Liver (tissue), 9 donors: ENCODE measurements around the gene FIBP. TPM values are rescaled to one million over a fixed set of nuclear protein-coding genes. Genes with fewer than 3 reads are reported as not detected.
A peak's percentile ranks its signal among the peaks of the same experiment; 100 is the strongest.

Experiments
- DNase-seq: peaks from one replicate; pipeline ENCODE4 v3.0.0-alpha.2; 2017; ENCODE audit warnings: low spot score
- H3K27ac ChIP-seq, 2 donors: one replicate each; pipeline ENCODE4 v1.7.0; 2013; ENCODE audit warnings: inconsistent platforms in 2 of 2, low read length in 2 of 2, control low read depth in 1 of 2, low read depth in 1 of 2, mild to moderate bottlenecking in 1 of 2
- H3K27me3 ChIP-seq, 4 donors: one replicate each; pipeline versions ENCODE4 v1.6.1 to v1.7.0; 2013; ENCODE audit warnings: low read length in 3 of 4, inconsistent platforms in 1 of 4, mild to moderate bottlenecking in 1 of 4, moderate library complexity in 1 of 4; ENCODE audit not compliant: control insufficient read depth in 4 of 4, insufficient read depth in 4 of 4
- H3K36me3 ChIP-seq, 4 donors: one replicate each; pipeline versions ENCODE4 v1.6.1 to v1.7.0; 2013; ENCODE audit warnings: low read length in 3 of 4, mild to moderate bottlenecking in 3 of 4, low read depth in 1 of 4, moderate library complexity in 1 of 4; ENCODE audit not compliant: control insufficient read depth in 4 of 4, insufficient read depth in 3 of 4
- H3K4me1 ChIP-seq, 4 donors: one replicate each; pipeline versions ENCODE4 v1.6.1 to v1.7.0; 2013; ENCODE audit warnings: low read length in 3 of 4, mild to moderate bottlenecking in 3 of 4, moderate library complexity in 1 of 4; ENCODE audit not compliant: control insufficient read depth in 4 of 4, insufficient read depth in 4 of 4
- H3K4me3 ChIP-seq, 3 donors: one replicate each; pipeline versions ENCODE4 v1.6.1 to v1.7.0; 2013; ENCODE audit warnings: low read length in 3 of 3, control low read depth in 1 of 3, low read depth in 1 of 3, mild to moderate bottlenecking in 1 of 3
- H3K9ac ChIP-seq, 2 donors: one replicate each; pipeline ENCODE4 v1.7.0; 2013; ENCODE audit warnings: low read length in 2 of 2, mild to moderate bottlenecking in 2 of 2, moderate library complexity in 2 of 2, control low read depth in 1 of 2, low read depth in 1 of 2
- H3K9me3 ChIP-seq, 4 donors: one replicate each; pipeline versions ENCODE4 v1.6.1 to v1.7.0; 2013; ENCODE audit warnings: low read length in 3 of 4; ENCODE audit not compliant: control insufficient read depth in 4 of 4
- ATF3 ChIP-seq: IDR thresholded peaks from 2 replicates; pipeline ENCODE4 v1.6.1; 2016; ENCODE audit warnings: antibody characterized with exemption
- CTCF ChIP-seq: fragments of 150-350 bp; IDR thresholded peaks from 2 replicates; pipeline ENCODE4 v1.5.1; 2017; ENCODE audit warnings: improper control_type of control experiment, low read depth, low read length; ENCODE audit not compliant: missing input control
- EGR1 ChIP-seq, 2 donors: IDR thresholded peaks; 2 replicates each; pipeline ENCODE4 v1.6.1; 2016 to 2018; ENCODE audit warnings: antibody characterized with exemption in 2 of 2, low read depth in 2 of 2
- FOXA1 ChIP-seq: IDR thresholded peaks from 2 replicates; pipeline ENCODE4 v1.6.1; 2016; ENCODE audit warnings: antibody characterized with exemption
- GABPA ChIP-seq, 2 donors: IDR thresholded peaks in 1 of 2; conservative IDR thresholded peaks in 1 of 2; 2 replicates each; pipeline ENCODE4 v1.6.1; 2016; ENCODE audit warnings: antibody characterized with exemption in 2 of 2, mild to moderate bottlenecking in 1 of 2, moderate library complexity in 1 of 2
- HNF4A ChIP-seq, 2 donors: conservative IDR thresholded peaks; 2 replicates each; pipeline ENCODE4 v1.6.1; 2016; ENCODE audit warnings: antibody characterized with exemption in 2 of 2, mild to moderate bottlenecking in 2 of 2
- JUND ChIP-seq, 2 donors: IDR thresholded peaks; 2 replicates each; pipeline ENCODE4 v1.6.1; 2016; ENCODE audit warnings: antibody characterized with exemption in 2 of 2
- MAX ChIP-seq: IDR thresholded peaks from 2 replicates; pipeline ENCODE4 v1.6.1; 2016; ENCODE audit warnings: antibody characterized with exemption
- RAD21 ChIP-seq, 2 donors: IDR thresholded peaks; 2 replicates each; pipeline ENCODE4 v1.6.1; 2016; ENCODE audit warnings: antibody characterized with exemption in 2 of 2, mild to moderate bottlenecking in 2 of 2
- REST ChIP-seq: IDR thresholded peaks from 2 replicates; pipeline ENCODE4 v1.6.1; 2016; ENCODE audit warnings: antibody characterized with exemption, mild to moderate bottlenecking
- SP1 ChIP-seq: IDR thresholded peaks from 2 replicates; pipeline ENCODE4 v1.6.1; 2018; ENCODE audit warnings: antibody characterized with exemption, mild to moderate bottlenecking
- TAF1 ChIP-seq: conservative IDR thresholded peaks from 2 replicates; pipeline ENCODE4 v1.6.1; 2016; ENCODE audit warnings: antibody characterized with exemption, mild to moderate bottlenecking
- YY1 ChIP-seq: IDR thresholded peaks from 2 replicates; pipeline ENCODE4 v1.6.1; 2016; ENCODE audit warnings: antibody characterized with exemption, mild to moderate bottlenecking
- ZBTB33 ChIP-seq: IDR thresholded peaks from 2 replicates; pipeline ENCODE4 v1.6.1; 2016; ENCODE audit warnings: antibody characterized with exemption
- WGBS: extraction: QIAGEN DNeasy Blood & Tissue Kit; methylation state at CpG from one replicate; pipeline ENCODE4 v1.1.7; 2013; 5-methylcytosine and 5-hydroxymethylcytosine counted together
- polyA plus RNA-seq, 2 donors: library from polyadenylated mRNA; stranded (reverse) in 1 of 2; unstranded in 1 of 2; fragments of 200-250 nt in 1 of 2; fragments of >200 nt in 1 of 2; fragmentation: Nextera tagmentation in 1 of 2; extraction: Ambion mirVana in 1 of 2; gene quantifications; one replicate each; pipeline versions ENCODE4 v1.2.1 to v1.2.3, GENCODE V29; 2013 to 2015
- total RNA-seq, 2 donors: library from RNA; depleted of rRNA; stranded (reverse); fragments of >200 nt; gene quantifications; one replicate each; pipeline ENCODE4 v1.2.3, GENCODE V29; 2014
- donor health status: healthy.
- donor health status: healthy.
- donor health status: healthy.
- donor health status: healthy.
- donor health status: healthy.

FIBP gene
- total and polyA plus RNA-seq, 4 donors = 23.7 to 45.4 (median 29.1) TPM

- H3K9me3 ChIP-seq = no peaks in the 10 kb centered on the region
- peak overlapping the region; percentile 46 to 84 (median 59) for H3K4me3 ChIP-seq
- H3K9ac ChIP-seq = peak overlapping the region; percentile 4 to 84
- peaks cover 10 to 48% (median 32%) of the 10 kb centered on the region in 4 donors for H3K4me1 ChIP-seq
- no peaks in the 10 kb centered on the region for H3K27me3 ChIP-seq
- no peak for DNase-seq
- TF ChIP-seq JUND (IDR thresholded peaks at IDR 0.05) = peak in 1 of 2 donors; percentile 9
- no peak for TF ChIP-seq CTCF
- peaks cover 11 to 32% (median 24%) of the 10 kb centered on the region in 4 donors for H3K36me3 ChIP-seq
- WGBS = 1% methylated on average over 10 of the region's 10 CpGs
- peak overlapping the region; percentile 81 to 96 for H3K27ac ChIP-seq
These were observed 29.6 kb downstream of the FIBP start for GRCh38 chr11:65858681-65859087.

GRCh38 chr11:65857853-65858680, 30.2 kb downstream of the FIBP start, which contains the start of gene CFL1:
CFL1 (minus strand) TSS chr11:65858180; CDS start chr11:65858099, 81 bp downstream.
- H3K9me3 ChIP-seq = no peaks in the 10 kb centered on the region
- WGBS = under 1% methylated on average over 92 of the region's 92 CpGs
- peak within 1 kb of the TSS; percentile 68 to 96 (median 91) for H3K4me3 ChIP-seq
- peaks cover 8 to 36% (median 23%) of the 10 kb centered on the region in 4 donors for H3K36me3 ChIP-seq
- peak; percentile 73 for TF ChIP-seq REST
- TF ChIP-seq JUND (IDR thresholded peaks at IDR 0.05) = peak in 1 of 2 donors; percentile 17
- no peak for TF ChIP-seq ATF3
- TF ChIP-seq TAF1 = peak; percentile 98
- TF ChIP-seq MAX = peak; percentile 20
- peak; percentile 59 for TF ChIP-seq FOXA1
- TF ChIP-seq HNF4A (conservative IDR thresholded peaks at IDR 0.05) = no peak
- TF ChIP-seq SP1 = peak; percentile 87
- no peak for TF ChIP-seq ZBTB33
- peak in 1 of 2 donors; percentile 6 for TF ChIP-seq RAD21 (IDR thresholded peaks at IDR 0.05)
- TF ChIP-seq GABPA (IDR thresholded peaks at IDR 0.05 in 1 of 2, conservative IDR thresholded peaks at IDR 0.05 in 1 of 2) = peak; percentile 80 to 95
- peak; percentile 97 for TF ChIP-seq YY1
- TF ChIP-seq EGR1 (IDR thresholded peaks at IDR 0.05; ENCODE audit: low read depth in 2 of 2) = peak in 1 of 2 donors; percentile 33
- peak within 1 kb of the TSS; percentile 84 to 85 for H3K9ac ChIP-seq
- peaks cover 10 to 48% (median 32%) of the 10 kb centered on the region in 4 donors for H3K4me1 ChIP-seq
- no peaks in the 10 kb centered on the region for H3K27me3 ChIP-seq
- peak; percentile 94 for DNase-seq
- peak within 1 kb of the TSS; percentile 90 to 96 for H3K27ac ChIP-seq
